A549 (cell line): ENCODE data around the gene IL12RB2. TPM values are rescaled to one million over a fixed set of nuclear protein-coding genes. Genes with fewer than 3 reads are reported as not detected.

Experiments
- ATAC-seq, 2 experiments: fragments of 200-7000 bp in 1 of 2; fragments of >200 bp in 1 of 2; cut with Nextera tagmentation in 1 of 2; cut with Tn5 transposase in 1 of 2; 3 replicates each; pipeline versions ENCODE4 v1.8.0 to v1.9.1; 2018 to 2020; ENCODE audit warnings: mild to moderate bottlenecking in 1 of 2, moderate library complexity in 1 of 2
- CTCF ChIA-PET: fragments of 300-600 bp; sonication (Branson Sonifier 250); formaldehyde crosslinking; extraction: SDS; loops from one replicate; lab custom pipeline; 2021; ENCODE audit warnings: antibody characterized with exemption, inconsistent platforms; lab: Yijun Ruan, JAX
- POLR2A ChIA-PET: fragments of 350-600 bp; formaldehyde crosslinking; extraction: SDS; loops from one replicate; lab custom pipeline; 2021; ENCODE audit warnings: antibody characterized with exemption, inconsistent platforms; lab: Yijun Ruan, JAX
- DNase-seq, 2 experiments: peaks; one replicate each; pipeline versions ENCODE4 v3.0.0 to v3.0.0-alpha.2; 2011 to 2016; ENCODE audit warnings: low read depth in 1 of 2, low spot score in 1 of 2
- FAIRE-seq: peaks from 2 replicates; lab custom pipeline; 2011; peaks lifted over from hg19 to GRCh38; lab: Jason Lieb, UNC
- H3K27ac ChIP-seq, 2 experiments: fragments of >200 bp; sonication (Bioruptor Twin); formaldehyde crosslinking; 3 replicates each; pipeline ENCODE4 v1.5.1; 2016 to 2017
- H3K4me1 ChIP-seq: fragments of >200 bp; sonication (Bioruptor Twin); formaldehyde crosslinking; 3 replicates; pipeline ENCODE4 v1.6.1; 2016
- H3K4me2 ChIP-seq: fragments of >200 bp; sonication (Bioruptor Twin); formaldehyde crosslinking; 3 replicates; pipeline ENCODE4 v1.6.1; 2016
- H3K4me3 ChIP-seq: fragments of >200 bp; sonication (Bioruptor Twin); formaldehyde crosslinking; 3 replicates; pipeline ENCODE4 v1.5.1; 2016
- H3K9me3 ChIP-seq: fragments of >200 bp; sonication (Bioruptor Twin); formaldehyde crosslinking; 3 replicates; pipeline ENCODE4 v1.6.1; 2016
- BCL3 ChIP-seq: fragments of >200 bp; sonication (Bioruptor Twin); formaldehyde crosslinking; IDR thresholded peaks from 3 replicates; pipeline ENCODE4 v1.6.1; 2016
- BHLHE40 ChIP-seq: IDR thresholded peaks from 2 replicates; pipeline ENCODE4 v1.6.1; 2012; ENCODE audit warnings: low read depth, low read length, inconsistent platforms
- CBX2 ChIP-seq: fragments of 200-600 bp; sonication (generic); IDR thresholded peaks from 2 replicates; pipeline ENCODE4 v1.6.1; 2016; ENCODE audit warnings: low read depth, mild to moderate bottlenecking, borderline replicate concordance
- CBX8 ChIP-seq: fragments of 200-600 bp; sonication (generic); IDR thresholded peaks from 2 replicates; pipeline ENCODE4 v1.6.1; 2016
- E2F6 ChIP-seq: IDR thresholded peaks from 2 replicates; pipeline ENCODE4 v1.6.1; 2012; ENCODE audit warnings: low read depth, borderline replicate concordance
- EHMT2 ChIP-seq: fragments of 200-600 bp; sonication (generic); IDR thresholded peaks from 2 replicates; pipeline ENCODE4 v1.6.1; 2016; ENCODE audit warnings: antibody characterized with exemption, low read depth, mild to moderate bottlenecking, moderate library complexity
- ELK1 ChIP-seq: fragments of 150-350 bp; IDR thresholded peaks from 2 replicates; pipeline ENCODE4 v1.6.1; 2014; ENCODE audit warnings: low read depth, mild to moderate bottlenecking, low read length
- FOSB ChIP-seq: fragments of 250-450 bp; sonication (Bioruptor Pico); IDR thresholded peaks from 2 replicates; pipeline ENCODE4 v1.5.0; 2020; ENCODE audit warnings: mild to moderate bottlenecking, moderate library complexity
- FOSL2 ChIP-seq, 2 experiments: fragments of 450-650 bp in 1 of 2; fragments of >200 bp in 1 of 2; sonication (Bioruptor Twin) in 1 of 2; formaldehyde crosslinking; IDR thresholded peaks; 2 replicates each; pipeline versions ENCODE4 v1.5.0 to v1.6.1; 2016 to 2020; ENCODE audit warnings: mild to moderate bottlenecking in 1 of 2, moderate library complexity in 1 of 2
- FOXS1 ChIP-seq: fragments of 250-450 bp; sonication (Bioruptor Pico); IDR thresholded peaks from 2 replicates; pipeline ENCODE4 v1.5.0; 2020; ENCODE audit warnings: mild to moderate bottlenecking, moderate library complexity
- HOXA7 ChIP-seq: fragments of 250-450 bp; sonication (Bioruptor Pico); IDR thresholded peaks from 2 replicates; pipeline ENCODE4 v1.5.0; 2020; ENCODE audit warnings: mild to moderate bottlenecking, moderate library complexity
- MAZ ChIP-seq: fragments of 150-350 bp; IDR thresholded peaks from 2 replicates; pipeline ENCODE4 v1.6.1; 2014; ENCODE audit warnings: antibody characterized with exemption, low read depth, low read length, borderline replicate concordance
- MYC ChIP-seq: IDR thresholded peaks from 2 replicates; pipeline ENCODE4 v1.6.1; 2012; ENCODE audit warnings: mild to moderate bottlenecking, inconsistent platforms, low read length, improper control_type of control experiment, borderline replicate concordance
- PBX3 ChIP-seq: IDR thresholded peaks from 2 replicates; pipeline ENCODE4 v1.6.1; 2012
- PHF8 ChIP-seq: fragments of 200-600 bp; sonication (generic); IDR thresholded peaks from 2 replicates; pipeline ENCODE4 v1.6.1; 2016; ENCODE audit warnings: low read depth, mild to moderate bottlenecking, antibody characterized with exemption, moderate library complexity, borderline replicate concordance
- POLR2A ChIP-seq: IDR thresholded peaks from 2 replicates; pipeline ENCODE4 v1.6.1; 2012; ENCODE audit warnings: mild to moderate bottlenecking, low read length
- RNF2 ChIP-seq: fragments of 200-600 bp; sonication (generic); IDR thresholded peaks from 2 replicates; pipeline ENCODE4 v1.6.1; 2016; ENCODE audit warnings: low read depth, mild to moderate bottlenecking, antibody characterized with exemption, moderate library complexity, borderline replicate concordance
- TP53 ChIP-seq: fragments of 250-450 bp; sonication (Bioruptor Pico); IDR thresholded peaks from 2 replicates; pipeline ENCODE4 v1.5.0; 2021; ENCODE audit warnings: mild to moderate bottlenecking, moderate library complexity
- ZFP36 ChIP-seq: fragments of 450-650 bp; IDR thresholded peaks from 2 replicates; pipeline ENCODE4 v1.6.1; 2014; ENCODE audit warnings: borderline replicate concordance; ENCODE audit not compliant: partially characterized antibody
- WGBS: methylation state at CpG from one replicate; pipeline ENCODE4 v1.1.6; 2017; ENCODE audit errors: missing lambda C conversion rate; 5-methylcytosine and 5-hydroxymethylcytosine counted together
- polyA plus RNA-seq, 4 experiments: library from polyadenylated mRNA; depleted of rRNA in 3 of 4; stranded (reverse); fragments of >200 nt; fragmentation: RNase III in 1 of 4; extraction: RNeasy Plus Mini Kit Qiagen cat#74134 plus additional on column Dnase treatment in 1 of 4; gene quantifications; 2 replicates in 3 of 4; 3 replicates in 1 of 4; pipeline ENCODE4 v1.2.3, GENCODE V29; 2011 to 2017
- TF ChIP-seq, protein P1 (sequence below): IDR thresholded peaks from 2 replicates; pipeline ENCODE4 v1.6.1; 2012
- TF ChIP-seq, protein P2 (sequence below): fragments of 250-450 bp; sonication (Bioruptor Pico); IDR thresholded peaks from 2 replicates; pipeline ENCODE4 v1.5.0; 2020; ENCODE audit warnings: low read depth, mild to moderate bottlenecking, moderate library complexity
- TF ChIP-seq, protein P3 (sequence below): fragments of 250-450 bp; sonication (Bioruptor Pico); IDR thresholded peaks from 2 replicates; pipeline ENCODE4 v1.5.0; 2021; ENCODE audit warnings: mild to moderate bottlenecking, moderate library complexity, borderline replicate concordance

Gene IL12RB2
- polyA plus RNA-seq, 2 of the 4 experiments (the other 2 are of a cell fraction): not detected

- ChIA-PET POLR2A (no interaction called here), CTCF (interaction anchor here (0.9 kb wide), 1 partner anchor 21 kb away, joined by 3 read pairs; no protein-coding TSS in a partner anchor)
- H3K4me2 ChIP-seq: no peak overlapping the region
- FAIRE-seq (no peak), ATAC-seq (no peak), DNase-seq (no peak)
- no peak overlapping the region for H3K27ac ChIP-seq
- TF ChIP-seq TP53: no peak
- TF ChIP-seq, protein P1, sequence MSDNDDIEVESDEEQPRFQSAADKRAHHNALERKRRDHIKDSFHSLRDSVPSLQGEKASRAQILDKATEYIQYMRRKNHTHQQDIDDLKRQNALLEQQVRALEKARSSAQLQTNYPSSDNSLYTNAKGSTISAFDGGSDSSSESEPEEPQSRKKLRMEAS: no peak
- TF ChIP-seq, protein P2, sequence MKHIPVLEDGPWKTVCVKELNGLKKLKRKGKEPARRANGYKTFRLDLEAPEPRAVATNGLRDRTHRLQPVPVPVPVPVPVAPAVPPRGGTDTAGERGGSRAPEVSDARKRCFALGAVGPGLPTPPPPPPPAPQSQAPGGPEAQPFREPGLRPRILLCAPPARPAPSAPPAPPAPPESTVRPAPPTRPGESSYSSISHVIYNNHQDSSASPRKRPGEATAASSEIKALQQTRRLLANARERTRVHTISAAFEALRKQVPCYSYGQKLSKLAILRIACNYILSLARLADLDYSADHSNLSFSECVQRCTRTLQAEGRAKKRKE (CRISPR knock-in tag): no peak
- TF ChIP-seq BCL3: no peak
- H3K4me3 ChIP-seq: no peak overlapping the region
- no peaks in the 10 kb centered on the region for H3K4me1 ChIP-seq
- no peaks in the 10 kb centered on the region for H3K9me3 ChIP-seq
- 74% methylated on average over 3 of the region's 3 CpGs for WGBS
Measured at GRCh38 chr1:67376381-67376780, 68.7 kb downstream of the IL12RB2 start.

GRCh38 chr1:67377253-67377652 is 69.6 kb downstream of the IL12RB2 start:
- no peaks in the 10 kb centered on the region for H3K9me3 ChIP-seq
- CTCF ChIA-PET: no interaction called here
- 100% methylated on average over 1 of the region's 1 CpG for WGBS
- H3K4me2 ChIP-seq: no peak overlapping the region
- H3K27ac ChIP-seq: no peak overlapping the region
- DNase-seq (no peak), FAIRE-seq (no peak), ATAC-seq (no peak)
- no peak overlapping the region for H3K4me3 ChIP-seq
- no peak for TF ChIP-seq FOSB (CRISPR knock-in tag)
- TF ChIP-seq MAZ: no peak
- TF ChIP-seq FOXS1 (CRISPR knock-in tag): no peak
- TF ChIP-seq, protein P2 (CRISPR knock-in tag): no peak
- no peak for TF ChIP-seq POLR2A
- TF ChIP-seq PBX3: no peak
- no peak for TF ChIP-seq BCL3
- no peak for TF ChIP-seq BHLHE40
- no peak for TF ChIP-seq RNF2
- no peak for TF ChIP-seq E2F6
- TF ChIP-seq FOSL2 (IDR thresholded peaks at IDR 0.05): no peak
- no peak for TF ChIP-seq FOSL2 (CRISPR knock-in tag; IDR thresholded peaks at IDR 0.05)
- TF ChIP-seq HOXA7 (CRISPR knock-in tag): no peak
- TF ChIP-seq MYC: no peak
- TF ChIP-seq CBX2: no peak
- TF ChIP-seq, protein P3, sequence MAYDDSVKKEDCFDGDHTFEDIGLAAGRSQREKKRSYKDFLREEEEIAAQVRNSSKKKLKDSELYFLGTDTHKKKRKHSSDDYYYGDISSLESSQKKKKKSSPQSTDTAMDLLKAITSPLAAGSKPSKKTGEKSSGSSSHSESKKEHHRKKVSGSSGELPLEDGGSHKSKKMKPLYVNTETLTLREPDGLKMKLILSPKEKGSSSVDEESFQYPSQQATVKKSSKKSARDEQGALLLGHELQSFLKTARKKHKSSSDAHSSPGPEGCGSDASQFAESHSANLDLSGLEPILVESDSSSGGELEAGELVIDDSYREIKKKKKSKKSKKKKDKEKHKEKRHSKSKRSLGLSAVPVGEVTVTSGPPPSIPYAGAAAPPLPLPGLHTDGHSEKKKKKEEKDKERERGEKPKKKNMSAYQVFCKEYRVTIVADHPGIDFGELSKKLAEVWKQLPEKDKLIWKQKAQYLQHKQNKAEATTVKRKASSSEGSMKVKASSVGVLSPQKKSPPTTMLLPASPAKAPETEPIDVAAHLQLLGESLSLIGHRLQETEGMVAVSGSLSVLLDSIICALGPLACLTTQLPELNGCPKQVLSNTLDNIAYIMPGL (CRISPR knock-in tag): no peak
- no peak for TF ChIP-seq EHMT2
- no peak for TF ChIP-seq PHF8
- TF ChIP-seq ELK1: no peak
- no peak for TF ChIP-seq ZFP36
- TF ChIP-seq CBX8: no peak
- H3K4me1 ChIP-seq: no peaks in the 10 kb centered on the region
- POLR2A ChIA-PET: no interaction called here
